ENCODE measurements around the gene CHRNA9. TPM values are rescaled to one million over a fixed set of nuclear protein-coding genes. Genes with fewer than 3 reads are reported as not detected.
"Not testable (repeated sequence)": the region's sequence is repeated elsewhere in the genome, so short reads cannot be mapped to it uniquely, and the experiment has no call there.

Gene CHRNA9
- total RNA-seq, 1 donor from 2014 or later: 0.43 TPM

DNA sequence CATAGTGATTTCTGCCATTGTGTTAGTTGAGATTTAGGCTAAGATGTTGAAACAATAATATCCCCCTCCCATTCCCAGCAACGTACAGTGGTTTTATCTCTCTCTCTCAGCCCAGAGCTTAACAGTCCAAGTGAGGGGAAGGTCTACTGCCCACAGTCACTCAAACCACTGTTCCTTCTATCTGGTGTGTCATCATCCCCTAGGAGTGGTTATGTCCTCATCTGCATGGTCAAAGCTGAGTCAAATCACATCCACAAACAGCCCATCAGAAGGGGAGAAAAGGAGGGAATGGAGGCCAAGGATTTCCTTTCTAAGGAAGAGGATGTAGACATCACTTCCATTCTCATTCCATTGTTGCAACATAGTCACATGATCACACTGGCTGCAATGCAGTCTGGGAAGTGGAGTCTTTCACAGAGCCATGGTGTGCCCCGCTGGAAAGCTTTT is 42.8 kb upstream of the CHRNA9 start:
- Mint-ChIP-seq H3K4me1 (ENCODE audit: low read depth) (peaks cover 21% of the 10 kb centered on the region), H3K9me3 (ENCODE audit: low read depth) (peaks cover 3% of the 10 kb centered on the region), H3K27me3 (no peaks in the 10 kb centered on the region), H3K4me3 (ENCODE audit: low read depth) (no peak overlapping the region), H3K27ac (no peak overlapping the region), H3K36me3 (ENCODE audit: insufficient read depth) (no peaks in the 10 kb centered on the region)
- TF ChIP-seq, protein P1, sequence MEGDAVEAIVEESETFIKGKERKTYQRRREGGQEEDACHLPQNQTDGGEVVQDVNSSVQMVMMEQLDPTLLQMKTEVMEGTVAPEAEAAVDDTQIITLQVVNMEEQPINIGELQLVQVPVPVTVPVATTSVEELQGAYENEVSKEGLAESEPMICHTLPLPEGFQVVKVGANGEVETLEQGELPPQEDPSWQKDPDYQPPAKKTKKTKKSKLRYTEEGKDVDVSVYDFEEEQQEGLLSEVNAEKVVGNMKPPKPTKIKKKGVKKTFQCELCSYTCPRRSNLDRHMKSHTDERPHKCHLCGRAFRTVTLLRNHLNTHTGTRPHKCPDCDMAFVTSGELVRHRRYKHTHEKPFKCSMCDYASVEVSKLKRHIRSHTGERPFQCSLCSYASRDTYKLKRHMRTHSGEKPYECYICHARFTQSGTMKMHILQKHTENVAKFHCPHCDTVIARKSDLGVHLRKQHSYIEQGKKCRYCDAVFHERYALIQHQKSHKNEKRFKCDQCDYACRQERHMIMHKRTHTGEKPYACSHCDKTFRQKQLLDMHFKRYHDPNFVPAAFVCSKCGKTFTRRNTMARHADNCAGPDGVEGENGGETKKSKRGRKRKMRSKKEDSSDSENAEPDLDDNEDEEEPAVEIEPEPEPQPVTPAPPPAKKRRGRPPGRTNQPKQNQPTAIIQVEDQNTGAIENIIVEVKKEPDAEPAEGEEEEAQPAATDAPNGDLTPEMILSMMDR (IDR thresholded peaks at IDR 0.05; ENCODE audit: unreplicated experiment): no peak
- DNase-seq (ENCODE audit: low spot score, unreplicated experiment): no peak

DNA sequence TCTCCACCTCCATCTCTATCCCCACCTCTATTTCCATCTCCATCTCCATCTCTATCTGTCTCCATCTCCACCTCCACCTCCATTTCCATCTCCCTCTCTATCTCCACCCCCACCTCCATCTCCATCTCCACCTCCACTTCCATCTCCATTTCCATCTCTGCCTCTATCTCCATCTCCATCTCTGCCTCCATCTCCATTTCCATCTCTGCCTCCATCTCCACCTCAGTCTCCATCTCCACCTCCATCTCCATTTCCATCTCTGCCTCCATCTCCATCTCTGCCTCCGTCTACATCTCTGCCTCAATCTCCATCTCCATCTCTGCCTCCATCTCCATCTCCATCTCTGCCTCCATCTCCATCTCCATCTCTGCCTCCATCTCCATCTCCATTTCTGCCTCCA is 40.8 kb upstream of the CHRNA9 start:
- H3K4me1 Mint-ChIP-seq (ENCODE audit: low read depth): peaks cover 16% of the 10 kb centered on the region
- no peak overlapping the region for H3K27ac Mint-ChIP-seq
- H3K4me3 Mint-ChIP-seq (ENCODE audit: low read depth): no peak overlapping the region
- peaks cover 3% of the 10 kb centered on the region for H3K9me3 Mint-ChIP-seq (ENCODE audit: low read depth)
- DNase-seq (ENCODE audit: low spot score, unreplicated experiment): no peak
- TF ChIP-seq, protein P1 (IDR thresholded peaks at IDR 0.05; ENCODE audit: unreplicated experiment): no peak
- no peaks in the 10 kb centered on the region for H3K36me3 Mint-ChIP-seq (ENCODE audit: insufficient read depth)
- H3K27me3 Mint-ChIP-seq: no peaks in the 10 kb centered on the region

DNA sequence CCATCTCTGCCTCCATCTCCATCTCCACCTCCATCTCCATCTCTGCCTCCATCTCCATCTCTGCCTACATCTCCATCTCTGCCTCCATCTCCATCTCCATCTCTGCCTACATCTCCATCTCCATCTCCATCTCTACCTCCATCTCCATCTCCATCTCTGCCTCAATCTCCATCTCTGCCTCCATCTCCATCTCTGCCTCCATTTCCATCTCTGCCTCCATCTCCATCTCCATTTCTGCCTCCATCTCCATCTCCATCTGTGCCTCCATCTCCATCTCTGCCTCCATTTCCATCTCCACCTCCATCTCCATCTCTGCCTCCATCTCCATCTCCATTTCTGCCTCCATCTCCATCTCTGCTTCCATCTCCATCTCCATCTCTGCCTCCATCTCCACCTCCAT is 40.1 kb upstream of the CHRNA9 start:
- H3K4me3 Mint-ChIP-seq (ENCODE audit: low read depth); H3K4me1 Mint-ChIP-seq (ENCODE audit: low read depth); H3K27me3 Mint-ChIP-seq; H3K27ac Mint-ChIP-seq; H3K36me3 Mint-ChIP-seq (ENCODE audit: insufficient read depth); H3K9me3 Mint-ChIP-seq (ENCODE audit: low read depth); DNase-seq (ENCODE audit: low spot score, unreplicated experiment): not testable (repeated sequence)

DNA sequence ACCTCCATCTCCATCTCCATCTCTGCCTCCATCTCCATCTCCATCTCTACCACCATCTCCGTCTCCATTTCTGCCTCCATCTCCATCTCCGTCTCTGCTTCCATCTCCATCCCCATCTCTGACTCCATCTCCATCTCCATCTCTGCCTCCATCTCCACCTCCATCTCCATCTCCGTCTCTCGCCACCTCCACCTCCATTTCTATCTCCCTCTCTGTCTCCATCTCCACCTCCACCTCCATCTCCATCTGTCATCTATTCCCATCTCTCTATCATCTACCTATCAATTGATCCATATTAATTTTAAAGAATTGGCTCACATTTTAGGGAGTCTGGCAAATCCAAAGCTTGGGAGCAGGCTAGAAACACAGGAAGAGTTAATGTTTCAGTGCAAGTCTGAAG is 39.6 kb upstream of the CHRNA9 start:
- TF ChIP-seq, protein P1 (IDR thresholded peaks at IDR 0.05; ENCODE audit: unreplicated experiment): no peak
- peaks cover 3% of the 10 kb centered on the region for H3K4me1 Mint-ChIP-seq (ENCODE audit: low read depth)
- H3K27ac Mint-ChIP-seq: no peak overlapping the region
- H3K9me3 Mint-ChIP-seq (ENCODE audit: low read depth): peaks cover 3% of the 10 kb centered on the region
- H3K4me3 Mint-ChIP-seq (ENCODE audit: low read depth): no peak overlapping the region
- H3K27me3 Mint-ChIP-seq: no peaks in the 10 kb centered on the region
- no peaks in the 10 kb centered on the region for H3K36me3 Mint-ChIP-seq (ENCODE audit: insufficient read depth)
- no peak for DNase-seq (ENCODE audit: low spot score, unreplicated experiment)

DNA sequence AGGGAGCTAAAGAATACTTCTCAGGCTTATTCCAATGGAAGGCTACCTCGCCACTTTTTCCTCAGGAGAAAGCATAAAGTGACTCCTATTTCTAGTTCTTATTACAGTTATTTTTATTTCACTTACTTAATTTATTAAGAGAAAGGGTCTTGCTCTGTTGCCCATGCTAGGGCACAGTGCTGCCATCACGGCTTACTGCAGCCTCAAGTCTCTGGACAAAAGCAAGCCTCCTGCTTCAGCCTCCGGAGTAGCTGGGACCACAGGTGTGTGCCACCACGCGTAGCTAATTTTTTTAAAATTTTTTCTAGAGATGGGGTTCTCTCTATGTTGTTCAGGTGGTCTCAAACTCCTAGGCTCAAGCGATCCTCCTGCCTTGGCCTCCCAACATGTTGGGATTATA is 36.0 kb upstream of the CHRNA9 start:
- no peak overlapping the region for H3K27ac Mint-ChIP-seq
- no peak overlapping the region for H3K4me3 Mint-ChIP-seq (ENCODE audit: low read depth)
- H3K36me3 Mint-ChIP-seq (ENCODE audit: insufficient read depth): no peaks in the 10 kb centered on the region
- no peaks in the 10 kb centered on the region for H3K27me3 Mint-ChIP-seq
- H3K9me3 Mint-ChIP-seq (ENCODE audit: low read depth): no peaks in the 10 kb centered on the region
- no peak for DNase-seq (ENCODE audit: low spot score, unreplicated experiment)
- TF ChIP-seq, protein P1 (IDR thresholded peaks at IDR 0.05; ENCODE audit: unreplicated experiment): no peak
- no peaks in the 10 kb centered on the region for H3K4me1 Mint-ChIP-seq (ENCODE audit: low read depth)

DNA sequence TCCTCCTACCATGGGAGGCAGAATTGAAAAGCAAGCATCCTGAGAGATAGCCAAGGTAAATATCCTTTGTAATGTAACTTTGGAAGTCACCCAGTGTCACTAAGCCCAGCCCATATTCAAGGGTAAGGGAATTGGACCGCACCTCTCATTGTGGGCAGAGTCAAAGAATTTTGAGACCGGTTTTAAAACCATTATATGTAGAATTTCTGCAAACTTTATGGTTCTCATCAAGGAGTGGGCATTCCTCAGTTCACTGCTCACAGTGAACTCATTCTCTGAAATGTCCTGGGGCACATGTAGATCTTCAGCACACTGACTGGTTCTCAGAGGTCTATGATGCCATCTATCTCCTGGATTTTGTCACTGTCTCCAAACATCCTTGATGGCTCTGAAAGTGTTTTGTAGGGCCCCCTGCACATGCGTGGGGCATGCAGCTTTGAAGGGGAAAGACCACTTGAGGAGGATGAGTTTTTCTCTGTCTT is 35.3 kb upstream of the CHRNA9 start:
- DNase-seq (ENCODE audit: low spot score, unreplicated experiment): no peak
- Mint-ChIP-seq H3K36me3 (ENCODE audit: insufficient read depth) (no peaks in the 10 kb centered on the region), H3K4me3 (ENCODE audit: low read depth) (no peak overlapping the region), H3K9me3 (ENCODE audit: low read depth) (peaks cover 4% of the 10 kb centered on the region), H3K4me1 (ENCODE audit: low read depth) (no peaks in the 10 kb centered on the region), H3K27me3 (no peaks in the 10 kb centered on the region), H3K27ac (no peak overlapping the region)
- TF ChIP-seq, protein P1 (IDR thresholded peaks at IDR 0.05; ENCODE audit: unreplicated experiment): no peak

All from progenitor cell of endocrine pancreas (in vitro differentiated cells).